NCI-H1048 (cell line): ENCODE results near the gene BRIP1.
"Not testable (repeated sequence)": the region's sequence is repeated elsewhere in the genome, so short reads cannot be mapped to it uniquely, and the experiment has no call there.

Experiments used
- DNase-seq: peaks from one replicate; lab custom pipeline; 2025; lab: John Stamatoyannopoulos, UW

BRIP1 gene

DNA sequence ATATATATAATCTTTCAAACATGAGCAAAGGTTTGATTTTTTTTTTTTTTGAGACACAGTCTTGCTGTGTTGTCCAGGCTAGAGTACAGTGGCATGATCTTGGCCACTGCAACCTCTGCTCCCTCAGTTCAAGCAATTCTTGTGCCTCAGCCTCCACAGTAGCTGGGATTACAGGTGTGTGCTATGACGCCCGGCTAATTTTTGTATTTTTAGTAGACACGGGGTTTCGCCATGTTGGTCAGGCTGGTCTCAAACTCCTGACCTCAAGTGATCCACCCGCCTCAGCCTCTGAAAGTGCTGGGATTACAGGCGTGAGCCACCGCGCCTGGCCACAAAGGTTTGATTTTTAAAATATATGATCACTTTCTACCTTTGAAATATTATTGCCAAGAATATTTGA, 135.5 kb downstream of the BRIP1 start:
- DNase-seq: not testable (repeated sequence)

DNA sequence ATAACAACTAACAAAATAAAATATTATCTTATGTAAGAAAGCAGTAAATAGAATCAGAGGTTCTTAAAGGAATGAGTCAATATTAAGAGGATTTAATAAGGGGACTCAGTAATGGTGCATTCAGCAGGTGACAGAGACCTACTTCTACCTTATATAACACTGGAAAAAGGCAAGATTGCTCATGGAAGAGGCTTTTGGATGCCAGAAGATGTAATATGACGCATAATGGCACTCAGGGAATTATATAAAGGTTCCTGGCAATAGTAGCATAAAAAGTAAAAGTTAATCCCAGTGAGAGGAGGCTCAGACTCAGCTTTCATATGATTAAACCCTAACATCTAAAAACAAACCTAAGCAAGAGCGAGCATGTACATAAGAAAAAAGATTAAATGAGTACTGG, 136.4 kb downstream of the BRIP1 start:
- no peak for DNase-seq

DNA sequence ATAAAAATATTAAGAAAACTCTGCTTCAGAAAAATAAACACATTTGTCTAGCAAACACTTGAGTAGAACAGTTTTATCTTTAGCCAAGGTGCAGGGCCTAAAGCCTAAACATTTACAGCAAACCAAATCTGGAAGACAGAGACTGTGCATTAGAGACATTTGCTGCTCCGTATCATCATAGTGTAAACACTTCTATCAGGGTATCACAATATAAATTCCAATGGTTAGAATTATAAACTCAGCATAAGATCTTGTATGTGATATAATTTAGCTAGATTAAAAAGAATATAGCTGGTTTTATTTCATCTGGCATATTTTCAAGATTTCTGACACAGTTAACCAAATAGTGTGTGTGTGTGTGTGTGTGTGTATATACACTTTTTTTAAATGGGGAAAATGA, 138.6 kb downstream of the BRIP1 start:
- DNase-seq: no peak

DNA sequence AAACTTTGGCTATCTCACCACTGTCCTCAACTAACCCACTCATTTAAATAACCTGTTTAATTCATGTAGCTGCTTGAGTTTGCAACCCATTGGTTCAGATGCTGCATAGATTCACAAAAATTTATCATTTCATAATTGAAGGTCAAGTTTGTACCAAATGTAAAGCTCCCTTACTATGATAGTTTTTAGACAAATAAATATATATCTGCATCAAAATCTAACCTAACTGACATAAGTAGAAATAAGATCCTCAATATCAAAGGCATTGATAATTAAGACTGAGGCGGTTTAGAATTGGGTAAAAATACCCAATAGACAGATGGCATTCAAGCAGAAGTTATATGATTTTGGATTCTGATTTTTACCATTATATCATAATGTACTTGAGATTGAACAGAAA, 139.4 kb downstream of the BRIP1 start:
- DNase-seq: no peak

DNA sequence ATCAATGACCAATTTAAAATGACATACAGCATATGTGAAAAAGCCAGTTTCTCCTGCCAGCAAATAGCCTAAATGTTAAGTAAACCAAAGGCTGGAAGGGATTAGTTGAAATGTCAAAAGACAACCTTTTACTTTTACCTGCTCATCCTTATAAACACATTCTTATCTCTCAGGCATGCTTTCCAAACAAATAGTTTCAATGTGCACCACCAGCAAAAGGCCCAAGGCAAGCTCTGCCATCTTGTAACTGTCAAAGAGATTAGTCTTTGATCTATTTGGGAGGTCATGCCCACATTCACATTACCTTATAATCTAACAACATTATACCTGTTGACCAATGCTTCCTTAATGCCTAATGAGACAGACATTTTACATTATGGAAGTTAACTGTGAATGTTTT, 140.1 kb downstream of the BRIP1 start:
- DNase-seq: no peak

DNA sequence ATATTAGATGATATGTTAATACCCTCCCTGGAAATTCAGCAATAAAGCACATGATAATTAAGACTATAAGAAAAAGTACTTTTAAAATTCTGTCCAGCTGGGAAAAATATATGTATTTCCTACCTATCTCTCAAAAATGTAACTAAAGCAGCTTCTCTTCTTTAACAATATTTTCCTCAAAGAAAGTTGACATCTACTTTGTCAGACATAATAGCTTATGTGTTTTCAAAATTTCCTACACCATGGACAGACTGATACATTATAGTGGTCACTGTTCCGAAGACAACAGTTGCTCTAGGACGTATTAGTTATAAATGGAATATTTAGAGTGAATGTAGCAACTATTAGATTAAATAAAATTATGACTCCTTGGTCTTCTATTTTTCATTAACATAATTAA, 140.9 kb downstream of the BRIP1 start:
- DNase-seq: no peak

DNA sequence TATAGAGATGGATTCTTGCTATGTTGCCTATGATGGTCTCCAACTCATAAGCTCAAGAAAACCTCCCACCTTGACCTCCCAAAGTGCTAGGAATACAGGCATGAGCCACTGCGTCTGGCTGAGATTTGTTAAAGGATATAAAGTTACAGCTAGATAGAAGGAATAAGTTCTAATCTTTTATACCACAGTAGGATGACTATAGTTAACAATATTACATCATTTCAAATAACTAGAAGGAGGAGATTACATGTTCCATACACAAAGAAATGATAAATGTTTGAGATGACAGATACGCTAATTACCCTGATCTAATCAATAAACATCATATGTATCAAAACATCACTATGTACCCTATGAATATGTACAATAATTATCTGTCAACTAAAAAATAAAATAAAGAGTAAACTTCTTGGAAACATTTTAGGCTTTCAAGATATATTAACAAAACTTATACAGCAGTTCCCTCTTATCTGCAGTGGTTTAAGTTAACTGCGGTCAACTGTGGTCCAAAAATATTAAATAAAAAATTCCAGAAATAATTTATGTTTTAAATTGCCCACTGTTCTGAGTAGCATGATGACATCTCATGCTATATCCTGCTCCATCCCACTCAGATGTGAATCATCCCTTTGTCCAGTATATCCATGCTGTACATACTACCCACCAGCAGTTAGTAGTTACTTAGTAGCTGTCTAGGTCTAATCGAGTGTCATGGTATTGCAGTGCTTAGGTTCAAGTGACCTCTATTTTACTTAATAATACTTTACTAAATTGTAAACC, 143.1 kb downstream of the BRIP1 start:
- no peak for DNase-seq

DNA sequence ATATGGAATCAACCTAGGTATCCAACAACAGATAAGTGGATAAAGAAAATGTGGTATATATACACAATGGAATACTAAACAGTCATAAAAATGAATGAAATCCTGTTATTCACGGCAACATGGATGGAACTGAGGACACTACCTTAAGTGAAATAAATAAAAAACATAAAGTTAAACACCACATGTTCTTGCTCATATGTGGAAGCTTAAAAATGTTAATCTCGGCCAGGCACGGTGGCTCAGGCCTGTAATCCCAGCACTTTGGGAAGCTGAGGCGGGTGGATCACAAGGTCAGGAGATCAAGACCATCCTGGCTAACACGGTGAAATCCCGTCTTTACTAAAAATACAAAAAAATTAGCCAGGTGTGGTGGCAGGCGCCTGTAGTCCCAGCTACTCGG, 144.1 kb downstream of the BRIP1 start:
- DNase-seq: not testable (repeated sequence)

DNA sequence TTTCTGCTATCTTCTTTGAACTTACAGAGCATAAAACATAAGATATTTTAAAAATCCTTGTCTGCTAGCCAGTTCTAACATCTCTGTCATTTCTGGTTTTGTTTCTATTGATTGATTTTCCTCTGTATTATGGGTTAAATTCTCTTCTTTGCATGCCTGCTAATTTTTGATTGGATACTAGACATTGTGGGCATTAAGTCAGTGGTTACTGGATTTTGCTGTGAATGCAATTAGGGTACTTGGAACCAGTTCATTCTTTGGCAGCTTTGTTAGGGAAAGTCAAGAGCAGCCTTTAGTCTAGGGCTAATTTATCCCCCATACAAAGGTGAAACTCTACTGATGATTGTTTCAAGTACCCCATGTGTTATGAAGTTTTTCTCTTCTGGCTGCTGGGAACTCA, 145.3 kb downstream of the BRIP1 start:
- DNase-seq: no peak

DNA sequence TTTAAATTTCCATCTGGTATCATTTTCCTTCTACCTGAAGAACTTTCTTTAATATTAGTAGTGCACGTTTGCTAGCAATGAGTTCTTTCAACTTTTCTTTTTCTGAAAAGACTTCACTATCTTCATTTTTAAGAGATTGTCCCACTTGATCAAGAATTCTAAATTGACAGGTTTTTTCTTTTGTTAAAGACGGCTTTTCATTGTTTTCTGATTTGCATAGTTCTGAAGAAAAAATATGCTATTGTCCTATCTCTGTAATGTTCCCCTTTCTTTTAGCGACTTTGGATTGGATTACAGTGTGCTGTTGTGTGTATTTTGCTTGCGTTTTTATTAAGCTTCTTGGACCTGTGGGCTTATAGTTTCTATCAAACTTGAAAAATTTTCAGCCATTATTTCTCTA, 146.0 kb downstream of the BRIP1 start:
- DNase-seq: no peak

DNA sequence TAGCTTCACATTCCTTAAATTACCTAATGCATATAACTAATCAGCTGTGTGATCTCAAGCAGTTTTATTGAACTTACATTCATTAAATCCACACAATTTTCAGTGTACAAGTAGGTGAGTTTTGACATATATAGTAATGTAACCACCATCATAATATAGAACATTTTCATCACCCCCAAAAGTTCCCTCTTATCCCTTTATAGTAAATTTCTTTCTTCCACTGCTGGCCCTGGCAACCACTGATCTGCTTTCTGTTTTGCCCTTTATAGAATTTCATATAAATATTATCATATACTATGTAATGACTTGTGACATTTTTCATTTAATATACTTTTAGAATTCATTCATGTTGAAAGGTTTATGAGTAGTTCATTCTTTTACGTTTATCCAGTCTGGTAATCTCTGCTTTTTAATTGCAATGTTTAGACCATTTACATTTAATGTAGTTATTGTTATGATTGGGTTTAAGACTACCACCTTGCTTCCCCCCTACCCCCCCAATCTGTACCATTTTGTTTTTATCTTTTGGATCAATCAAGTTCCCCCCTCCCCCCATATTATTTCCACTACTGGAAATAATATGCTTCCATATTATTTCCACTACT, 147.0 kb downstream of the BRIP1 start:
- no peak for DNase-seq

DNA sequence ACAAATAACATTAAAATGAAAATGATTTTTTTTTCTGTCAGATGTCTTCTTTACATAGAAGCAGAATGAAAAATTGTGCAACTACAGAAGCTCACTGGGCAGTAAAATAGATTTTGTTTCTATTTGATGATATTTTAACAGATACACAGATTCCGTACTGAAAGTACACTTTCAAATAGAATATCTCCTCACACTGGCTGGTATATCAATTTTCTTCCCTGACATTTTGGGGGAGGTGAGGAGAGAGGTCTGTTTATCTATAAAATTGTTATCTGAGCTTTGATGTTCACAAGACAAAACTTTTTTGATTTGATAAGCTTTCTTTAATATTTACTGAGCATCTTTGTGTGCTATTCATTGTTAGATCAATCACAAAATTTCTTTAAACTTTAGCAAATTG, 148.0 kb downstream of the BRIP1 start:
- DNase-seq: no peak

DNA sequence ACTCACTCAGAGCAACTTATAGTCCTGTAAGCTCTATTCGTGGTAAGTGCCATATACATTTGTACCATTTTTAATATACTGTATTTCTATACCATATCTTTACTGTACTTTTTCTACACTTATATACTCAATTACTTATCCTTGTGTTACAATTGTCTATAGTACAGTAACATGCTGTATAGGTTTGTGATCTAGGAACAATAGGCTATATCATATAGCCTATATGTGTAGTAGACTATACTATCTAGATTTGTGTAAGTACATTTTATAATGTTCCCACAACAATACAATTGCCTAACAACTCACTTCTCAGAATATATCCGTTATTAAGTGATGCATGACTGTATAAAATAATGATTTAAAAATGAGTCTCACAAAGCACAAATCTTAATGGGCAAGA, 149.0 kb downstream of the BRIP1 start:
- DNase-seq: no peak

DNA sequence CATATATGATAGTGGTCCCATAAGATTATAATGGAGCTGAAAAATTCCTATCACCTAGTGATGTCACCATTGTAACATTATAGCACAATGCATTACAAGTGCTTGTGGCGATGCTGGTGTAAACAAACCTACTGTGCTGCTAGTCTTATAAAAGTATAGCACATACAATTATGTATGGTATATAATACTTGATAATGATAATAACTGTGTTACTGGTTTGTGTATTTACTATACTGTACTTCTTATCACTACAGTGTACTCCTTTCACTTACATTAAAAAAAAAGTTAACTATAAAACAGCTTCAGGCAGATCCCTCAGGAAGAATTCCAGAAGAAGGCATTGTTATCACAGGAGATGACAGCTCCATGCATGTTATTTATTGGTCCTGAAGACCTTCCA, 150.3 kb downstream of the BRIP1 start:
- no peak for DNase-seq

DNA sequence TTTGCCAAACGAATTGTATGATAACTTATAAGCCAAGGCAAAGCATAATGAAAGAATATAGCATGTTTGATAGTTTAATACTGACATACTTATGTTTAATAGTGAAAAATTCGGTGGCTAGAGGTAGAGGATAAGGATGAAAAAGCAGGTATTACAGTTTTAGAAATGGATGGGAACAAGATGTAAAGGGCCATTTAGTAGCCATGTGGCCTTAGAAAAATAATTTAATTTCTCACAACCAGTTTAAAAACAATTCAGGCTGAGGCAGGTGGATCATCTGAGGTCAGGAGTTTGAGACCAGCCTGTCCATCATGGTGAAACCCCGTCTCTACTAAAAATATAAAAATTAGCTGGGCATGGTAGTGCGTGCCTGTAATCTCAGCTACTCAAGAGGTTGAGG, 152.8 kb downstream of the BRIP1 start:
- no peak for DNase-seq

DNA sequence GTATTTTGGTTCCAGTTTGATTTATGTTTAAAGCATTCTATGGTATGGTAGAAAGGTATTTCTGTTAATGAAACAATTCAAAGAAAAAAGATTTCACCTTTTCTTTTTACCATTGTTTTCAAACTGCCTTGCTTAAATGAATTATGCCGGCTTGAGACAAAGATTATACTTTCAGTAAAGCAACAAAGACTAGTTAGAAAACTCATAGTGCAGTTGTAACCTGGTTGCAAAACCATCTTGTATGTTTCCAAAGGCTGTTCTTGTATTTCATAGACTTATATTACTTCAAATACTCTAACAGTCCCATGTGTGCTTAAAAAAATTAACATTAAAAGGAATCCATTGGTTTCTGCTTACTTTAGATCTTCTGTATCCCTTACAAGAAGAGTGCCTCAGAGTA, 153.8 kb downstream of the BRIP1 start:
- DNase-seq: no peak

DNA sequence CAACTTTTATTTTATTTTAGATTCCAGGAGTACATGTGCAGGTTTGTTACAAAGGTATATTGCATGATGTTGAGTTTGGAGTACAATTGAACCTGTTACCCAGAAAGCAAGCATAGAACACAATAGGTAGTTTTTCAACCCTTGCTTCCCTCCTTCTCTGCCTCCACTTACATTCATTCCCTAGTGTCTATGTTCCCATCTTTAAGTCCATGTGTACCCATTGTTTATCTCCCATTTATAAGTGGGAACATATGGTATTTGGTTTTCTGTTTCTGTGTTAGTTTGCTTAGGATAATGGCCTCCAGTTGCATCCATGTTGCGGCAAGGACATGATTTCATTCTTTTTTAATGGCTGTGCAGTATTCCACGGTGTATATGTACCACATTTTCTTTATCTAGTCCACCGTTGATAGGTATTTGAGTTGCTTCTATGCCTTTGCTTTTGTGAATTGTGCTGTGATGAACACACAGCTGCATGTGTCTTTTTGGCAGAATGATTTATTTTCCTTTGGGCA, 158.3 kb downstream of the BRIP1 start:
- no peak for DNase-seq

DNA sequence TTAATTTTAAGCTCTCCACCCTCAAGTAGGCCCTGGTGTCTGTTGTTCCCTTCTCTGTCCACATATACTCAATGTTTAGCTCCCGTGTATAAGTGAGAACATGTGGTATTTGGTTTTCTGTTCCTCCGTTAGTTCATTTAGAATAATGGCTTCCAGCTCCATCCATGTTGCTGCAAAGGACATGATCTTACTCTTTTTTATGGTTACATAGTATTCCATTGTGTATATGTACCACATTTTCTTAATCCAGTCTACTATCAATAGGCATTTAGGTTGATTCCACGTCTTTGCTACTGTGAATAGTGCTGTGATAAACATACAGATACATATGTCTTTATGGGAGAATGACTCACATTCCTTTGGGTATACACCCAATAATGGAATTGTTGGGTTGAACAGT, 160.9 kb downstream of the BRIP1 start:
- no peak for DNase-seq

DNA sequence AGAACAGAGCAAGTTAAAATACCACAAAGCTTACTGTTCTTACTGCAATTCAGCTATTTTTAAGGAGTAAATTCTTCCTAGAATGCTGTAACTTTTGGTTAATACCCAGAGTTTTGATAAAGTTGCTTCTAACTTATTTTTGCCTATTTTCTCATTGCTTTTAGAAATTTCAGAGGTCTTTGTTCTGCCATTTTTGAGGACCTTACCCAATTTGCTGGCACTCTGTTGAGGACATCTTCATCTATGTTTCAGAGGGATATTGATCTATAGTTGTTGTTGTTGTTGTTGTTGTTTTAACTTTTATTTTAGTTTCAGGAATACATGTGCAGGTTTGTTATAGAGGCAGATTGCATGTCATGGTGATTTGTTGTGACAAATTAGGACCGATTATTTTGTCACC, 161.3 kb downstream of the BRIP1 start:
- DNase-seq: no peak

DNA sequence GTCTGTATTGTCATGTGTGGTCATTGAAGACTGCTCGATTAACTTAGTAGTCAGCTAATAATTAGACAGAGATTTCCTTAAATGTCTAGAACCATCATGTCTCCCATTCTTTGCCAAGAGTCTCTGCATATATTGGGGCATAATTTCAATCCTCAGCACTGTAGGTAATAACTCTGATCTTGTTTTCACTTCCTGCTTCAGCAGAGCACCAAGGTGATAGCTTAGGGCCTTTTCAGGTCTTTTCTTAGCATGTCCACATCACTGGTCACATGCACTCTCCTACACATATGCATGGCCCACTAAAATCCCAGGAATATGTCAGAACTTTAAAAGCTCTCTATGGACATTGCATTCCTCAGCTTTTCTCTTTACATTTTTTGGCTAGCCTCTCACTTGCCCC, 162.0 kb downstream of the BRIP1 start:
- DNase-seq: no peak

DNA sequence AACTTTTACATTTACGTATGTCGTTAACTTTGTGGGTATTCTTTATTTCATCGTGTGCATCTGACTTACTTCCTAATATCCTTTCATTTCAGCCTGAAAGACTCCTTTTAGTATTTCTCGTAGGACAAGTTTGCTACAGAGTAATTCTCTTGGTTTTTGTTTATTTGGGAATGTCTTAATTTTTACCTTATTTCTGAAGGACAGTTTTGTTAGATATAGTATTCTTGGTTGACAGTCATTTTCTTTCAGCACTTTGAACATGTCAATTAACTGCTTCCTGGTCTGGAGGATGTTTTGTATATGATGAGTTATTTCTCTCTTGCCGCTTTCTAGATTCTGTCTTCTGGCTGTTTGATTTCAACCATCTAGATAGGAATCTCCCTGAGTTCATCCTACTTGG, 163.1 kb downstream of the BRIP1 start:
- DNase-seq: no peak

DNA sequence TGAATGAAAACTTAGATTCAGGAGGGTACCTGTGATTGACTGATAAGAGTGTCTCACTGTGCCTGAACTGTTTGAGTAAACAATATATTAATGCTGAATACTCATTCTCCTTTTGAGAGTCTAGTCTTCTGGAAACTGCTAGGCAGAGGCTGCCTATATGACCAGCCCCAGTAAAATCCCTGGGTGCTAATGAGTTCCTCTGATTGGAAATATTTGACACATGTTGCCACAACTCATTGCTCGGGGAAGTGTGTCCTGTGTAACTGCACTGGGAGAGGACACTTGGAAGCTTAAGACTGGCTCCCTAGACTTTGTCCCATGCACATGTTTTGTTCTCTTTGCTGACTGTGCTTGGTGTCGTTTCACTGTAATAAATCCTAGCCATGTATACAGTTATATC, 163.6 kb downstream of the BRIP1 start:
- no peak for DNase-seq

DNA sequence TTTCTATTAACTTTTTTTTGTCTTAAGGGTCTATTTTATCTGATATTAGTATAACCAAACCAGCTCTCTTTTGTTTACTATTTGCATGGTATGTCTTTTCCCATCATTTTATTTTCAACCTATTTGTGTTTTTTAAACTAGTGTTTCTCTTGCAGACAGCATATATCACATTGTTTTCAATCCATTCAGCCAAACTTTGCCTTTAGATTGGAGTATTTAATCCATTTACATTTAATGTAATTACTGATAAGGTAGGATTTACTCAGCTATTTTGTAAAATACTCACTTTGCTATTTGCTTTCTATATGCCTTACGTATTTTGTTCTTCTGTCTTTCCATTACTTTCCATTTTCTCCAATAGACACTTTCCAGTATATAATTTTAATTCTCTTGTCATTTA, 164.3 kb downstream of the BRIP1 start:
- DNase-seq: no peak

DNA sequence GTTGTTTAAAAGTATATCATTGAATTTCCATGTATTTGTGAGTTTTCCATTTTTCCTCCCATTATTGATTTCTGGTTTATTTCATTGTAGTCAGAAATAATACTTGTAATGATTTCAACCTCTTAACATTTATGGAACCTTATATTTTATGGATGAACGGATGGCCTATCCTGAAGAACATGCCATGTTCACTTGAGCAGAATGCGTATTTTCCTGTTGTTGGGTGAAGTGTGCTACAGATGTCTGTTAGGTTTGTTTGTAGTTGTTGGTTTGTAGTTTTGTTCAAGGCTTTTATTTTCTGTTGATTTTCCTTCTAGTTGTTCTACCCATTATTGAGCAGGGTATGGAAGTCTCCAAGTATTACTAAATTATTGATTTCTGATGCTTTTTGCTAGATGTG, 165.1 kb downstream of the BRIP1 start:
- no peak for DNase-seq
